ENCODE measurements around the gene CLEC3B.

Gene CLEC3B

DNA sequence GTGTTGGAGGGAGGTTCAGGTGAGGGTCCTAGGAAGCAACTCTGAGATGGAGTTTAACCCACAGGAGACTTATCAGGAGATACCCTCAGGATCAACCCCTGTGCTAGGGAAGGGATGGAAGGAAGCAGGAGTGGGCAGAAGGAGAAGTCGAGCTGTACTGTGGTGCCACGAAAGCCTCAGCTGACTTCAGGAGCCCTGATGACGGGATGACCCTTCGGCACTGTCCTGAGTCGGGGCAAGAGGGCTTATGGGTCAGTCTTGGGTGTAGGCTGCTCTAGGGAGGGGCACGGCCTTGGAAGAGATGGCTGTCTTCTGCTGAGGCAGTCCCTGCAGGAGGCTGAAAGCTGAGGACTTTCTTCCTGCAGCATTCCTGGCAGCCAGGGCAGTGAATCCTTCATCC is 7.7 kb downstream of the CLEC3B start:
- no peaks in the 10 kb centered on the region for H3K4me1 ChIP-seq (ENCODE audit: control insufficient read depth, insufficient read depth, low read length)
- no peaks in the 10 kb centered on the region for H3K36me3 ChIP-seq (ENCODE audit: control insufficient read depth in 2 of 2, insufficient read depth in 1 of 2, low read length in 2 of 2)
- no peaks in the 10 kb centered on the region for H3K9me3 ChIP-seq (ENCODE audit: control insufficient read depth, insufficient read depth, low read depth, low read length)
- H3K4me3 ChIP-seq (ENCODE audit: low read depth, low read length) = no peak overlapping the region
- ChIA-PET CTCF (interaction anchor here (0.9 to 1.9 kb wide), 3 partner anchors 176 to 622 kb away, joined by 4 to 5 read pairs (median 4); no protein-coding TSS in a partner anchor), POLR2A (no interaction called here)
- H3K27ac ChIP-seq (ENCODE audit: extremely low read depth, low read depth, low read length) = no peak overlapping the region
- TF ChIP-seq ZNF23 (tag by site-specific recombination; IDR thresholded peaks at IDR 0.05; ENCODE audit: borderline replicate concordance) (no peak), ZNF366 (tag by site-specific recombination; conservative IDR thresholded peaks at IDR 0.05) (no peak), ZNF792 (tag by site-specific recombination; IDR thresholded peaks at IDR 0.05) (no peak), ZNF621 (tag by site-specific recombination; IDR thresholded peaks at IDR 0.05) (no peak), ZNF558 (tag by site-specific recombination; IDR thresholded peaks at IDR 0.05) (no peak), SP3 (tag by site-specific recombination; IDR thresholded peaks at IDR 0.05) (no peak), ZNF24 (tag by site-specific recombination; IDR thresholded peaks at IDR 0.05) (no peak), WT1 (tag by site-specific recombination; IDR thresholded peaks at IDR 0.05) (no peak), ZNF670 (tag by site-specific recombination; IDR thresholded peaks at IDR 0.05; ENCODE audit: low read depth) (no peak), ZNF677 (tag by site-specific recombination; IDR thresholded peaks at IDR 0.05) (no peak), ZNF777 (tag by site-specific recombination; IDR thresholded peaks at IDR 0.05; ENCODE audit: borderline replicate concordance) (no peak)
- TF ChIP-seq, protein P1, sequence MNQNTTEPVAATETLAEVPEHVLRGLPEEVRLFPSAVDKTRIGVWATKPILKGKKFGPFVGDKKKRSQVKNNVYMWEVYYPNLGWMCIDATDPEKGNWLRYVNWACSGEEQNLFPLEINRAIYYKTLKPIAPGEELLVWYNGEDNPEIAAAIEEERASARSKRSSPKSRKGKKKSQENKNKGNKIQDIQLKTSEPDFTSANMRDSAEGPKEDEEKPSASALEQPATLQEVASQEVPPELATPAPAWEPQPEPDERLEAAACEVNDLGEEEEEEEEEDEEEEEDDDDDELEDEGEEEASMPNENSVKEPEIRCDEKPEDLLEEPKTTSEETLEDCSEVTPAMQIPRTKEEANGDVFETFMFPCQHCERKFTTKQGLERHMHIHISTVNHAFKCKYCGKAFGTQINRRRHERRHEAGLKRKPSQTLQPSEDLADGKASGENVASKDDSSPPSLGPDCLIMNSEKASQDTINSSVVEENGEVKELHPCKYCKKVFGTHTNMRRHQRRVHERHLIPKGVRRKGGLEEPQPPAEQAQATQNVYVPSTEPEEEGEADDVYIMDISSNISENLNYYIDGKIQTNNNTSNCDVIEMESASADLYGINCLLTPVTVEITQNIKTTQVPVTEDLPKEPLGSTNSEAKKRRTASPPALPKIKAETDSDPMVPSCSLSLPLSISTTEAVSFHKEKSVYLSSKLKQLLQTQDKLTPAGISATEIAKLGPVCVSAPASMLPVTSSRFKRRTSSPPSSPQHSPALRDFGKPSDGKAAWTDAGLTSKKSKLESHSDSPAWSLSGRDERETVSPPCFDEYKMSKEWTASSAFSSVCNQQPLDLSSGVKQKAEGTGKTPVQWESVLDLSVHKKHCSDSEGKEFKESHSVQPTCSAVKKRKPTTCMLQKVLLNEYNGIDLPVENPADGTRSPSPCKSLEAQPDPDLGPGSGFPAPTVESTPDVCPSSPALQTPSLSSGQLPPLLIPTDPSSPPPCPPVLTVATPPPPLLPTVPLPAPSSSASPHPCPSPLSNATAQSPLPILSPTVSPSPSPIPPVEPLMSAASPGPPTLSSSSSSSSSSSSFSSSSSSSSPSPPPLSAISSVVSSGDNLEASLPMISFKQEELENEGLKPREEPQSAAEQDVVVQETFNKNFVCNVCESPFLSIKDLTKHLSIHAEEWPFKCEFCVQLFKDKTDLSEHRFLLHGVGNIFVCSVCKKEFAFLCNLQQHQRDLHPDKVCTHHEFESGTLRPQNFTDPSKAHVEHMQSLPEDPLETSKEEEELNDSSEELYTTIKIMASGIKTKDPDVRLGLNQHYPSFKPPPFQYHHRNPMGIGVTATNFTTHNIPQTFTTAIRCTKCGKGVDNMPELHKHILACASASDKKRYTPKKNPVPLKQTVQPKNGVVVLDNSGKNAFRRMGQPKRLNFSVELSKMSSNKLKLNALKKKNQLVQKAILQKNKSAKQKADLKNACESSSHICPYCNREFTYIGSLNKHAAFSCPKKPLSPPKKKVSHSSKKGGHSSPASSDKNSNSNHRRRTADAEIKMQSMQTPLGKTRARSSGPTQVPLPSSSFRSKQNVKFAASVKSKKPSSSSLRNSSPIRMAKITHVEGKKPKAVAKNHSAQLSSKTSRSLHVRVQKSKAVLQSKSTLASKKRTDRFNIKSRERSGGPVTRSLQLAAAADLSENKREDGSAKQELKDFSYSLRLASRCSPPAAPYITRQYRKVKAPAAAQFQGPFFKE (tag by site-specific recombination; IDR thresholded peaks at IDR 0.05; ENCODE audit: borderline replicate concordance) = no peak
- TF ChIP-seq, protein P2, sequence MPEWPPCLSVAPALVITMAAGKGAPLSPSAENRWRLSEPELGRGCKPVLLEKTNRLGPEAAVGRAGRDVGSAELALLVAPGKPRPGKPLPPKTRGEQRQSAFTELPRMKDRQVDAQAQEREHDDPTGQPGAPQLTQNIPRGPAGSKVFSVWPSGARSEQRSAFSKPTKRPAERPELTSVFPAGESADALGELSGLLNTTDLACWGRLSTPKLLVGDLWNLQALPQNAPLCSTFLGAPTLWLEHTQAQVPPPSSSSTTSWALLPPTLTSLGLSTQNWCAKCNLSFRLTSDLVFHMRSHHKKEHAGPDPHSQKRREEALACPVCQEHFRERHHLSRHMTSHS (tag by site-specific recombination; IDR thresholded peaks at IDR 0.05) = no peak
- TF ChIP-seq, protein P3, sequence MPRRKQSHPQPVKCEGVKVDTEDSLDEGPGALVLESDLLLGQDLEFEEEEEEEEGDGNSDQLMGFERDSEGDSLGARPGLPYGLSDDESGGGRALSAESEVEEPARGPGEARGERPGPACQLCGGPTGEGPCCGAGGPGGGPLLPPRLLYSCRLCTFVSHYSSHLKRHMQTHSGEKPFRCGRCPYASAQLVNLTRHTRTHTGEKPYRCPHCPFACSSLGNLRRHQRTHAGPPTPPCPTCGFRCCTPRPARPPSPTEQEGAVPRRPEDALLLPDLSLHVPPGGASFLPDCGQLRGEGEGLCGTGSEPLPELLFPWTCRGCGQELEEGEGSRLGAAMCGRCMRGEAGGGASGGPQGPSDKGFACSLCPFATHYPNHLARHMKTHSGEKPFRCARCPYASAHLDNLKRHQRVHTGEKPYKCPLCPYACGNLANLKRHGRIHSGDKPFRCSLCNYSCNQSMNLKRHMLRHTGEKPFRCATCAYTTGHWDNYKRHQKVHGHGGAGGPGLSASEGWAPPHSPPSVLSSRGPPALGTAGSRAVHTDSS (tag by site-specific recombination; IDR thresholded peaks at IDR 0.05) = no peak
- TF ChIP-seq, protein P4, sequence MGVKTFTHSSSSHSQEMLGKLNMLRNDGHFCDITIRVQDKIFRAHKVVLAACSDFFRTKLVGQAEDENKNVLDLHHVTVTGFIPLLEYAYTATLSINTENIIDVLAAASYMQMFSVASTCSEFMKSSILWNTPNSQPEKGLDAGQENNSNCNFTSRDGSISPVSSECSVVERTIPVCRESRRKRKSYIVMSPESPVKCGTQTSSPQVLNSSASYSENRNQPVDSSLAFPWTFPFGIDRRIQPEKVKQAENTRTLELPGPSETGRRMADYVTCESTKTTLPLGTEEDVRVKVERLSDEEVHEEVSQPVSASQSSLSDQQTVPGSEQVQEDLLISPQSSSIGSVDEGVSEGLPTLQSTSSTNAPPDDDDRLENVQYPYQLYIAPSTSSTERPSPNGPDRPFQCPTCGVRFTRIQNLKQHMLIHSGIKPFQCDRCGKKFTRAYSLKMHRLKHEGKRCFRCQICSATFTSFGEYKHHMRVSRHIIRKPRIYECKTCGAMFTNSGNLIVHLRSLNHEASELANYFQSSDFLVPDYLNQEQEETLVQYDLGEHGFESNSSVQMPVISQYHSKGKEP (tag by site-specific recombination; IDR thresholded peaks at IDR 0.05) = no peak
- TF ChIP-seq, protein P5, sequence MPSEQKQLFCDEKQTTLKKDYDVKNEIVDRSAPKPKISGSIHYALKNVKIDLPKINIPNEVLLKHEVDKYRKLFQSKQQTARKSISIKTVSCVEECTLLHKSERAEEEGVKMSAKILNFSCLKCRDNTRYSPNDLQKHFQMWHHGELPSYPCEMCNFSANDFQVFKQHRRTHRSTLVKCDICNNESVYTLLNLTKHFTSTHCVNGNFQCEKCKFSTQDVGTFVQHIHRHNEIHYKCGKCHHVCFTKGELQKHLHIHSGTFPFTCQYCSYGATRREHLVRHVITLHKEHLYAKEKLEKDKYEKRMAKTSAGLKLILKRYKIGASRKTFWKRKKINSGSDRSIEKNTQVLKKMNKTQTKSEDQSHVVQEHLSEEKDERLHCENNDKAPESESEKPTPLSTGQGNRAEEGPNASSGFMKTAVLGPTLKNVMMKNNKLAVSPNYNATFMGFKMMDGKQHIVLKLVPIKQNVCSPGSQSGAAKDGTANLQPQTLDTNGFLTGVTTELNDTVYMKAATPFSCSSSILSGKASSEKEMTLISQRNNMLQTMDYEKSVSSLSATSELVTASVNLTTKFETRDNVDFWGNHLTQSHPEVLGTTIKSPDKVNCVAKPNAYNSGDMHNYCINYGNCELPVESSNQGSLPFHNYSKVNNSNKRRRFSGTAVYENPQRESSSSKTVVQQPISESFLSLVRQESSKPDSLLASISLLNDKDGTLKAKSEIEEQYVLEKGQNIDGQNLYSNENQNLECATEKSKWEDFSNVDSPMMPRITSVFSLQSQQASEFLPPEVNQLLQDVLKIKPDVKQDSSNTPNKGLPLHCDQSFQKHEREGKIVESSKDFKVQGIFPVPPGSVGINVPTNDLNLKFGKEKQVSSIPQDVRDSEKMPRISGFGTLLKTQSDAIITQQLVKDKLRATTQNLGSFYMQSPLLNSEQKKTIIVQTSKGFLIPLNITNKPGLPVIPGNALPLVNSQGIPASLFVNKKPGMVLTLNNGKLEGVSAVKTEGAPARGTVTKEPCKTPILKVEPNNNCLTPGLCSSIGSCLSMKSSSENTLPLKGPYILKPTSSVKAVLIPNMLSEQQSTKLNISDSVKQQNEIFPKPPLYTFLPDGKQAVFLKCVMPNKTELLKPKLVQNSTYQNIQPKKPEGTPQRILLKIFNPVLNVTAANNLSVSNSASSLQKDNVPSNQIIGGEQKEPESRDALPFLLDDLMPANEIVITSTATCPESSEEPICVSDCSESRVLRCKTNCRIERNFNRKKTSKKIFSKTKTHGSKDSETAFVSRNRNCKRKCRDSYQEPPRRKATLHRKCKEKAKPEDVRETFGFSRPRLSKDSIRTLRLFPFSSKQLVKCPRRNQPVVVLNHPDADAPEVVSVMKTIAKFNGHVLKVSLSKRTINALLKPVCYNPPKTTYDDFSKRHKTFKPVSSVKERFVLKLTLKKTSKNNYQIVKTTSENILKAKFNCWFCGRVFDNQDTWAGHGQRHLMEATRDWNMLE (tag by site-specific recombination; conservative IDR thresholded peaks at IDR 0.05; ENCODE audit: low read depth) = no peak
- TF ChIP-seq, protein P6, sequence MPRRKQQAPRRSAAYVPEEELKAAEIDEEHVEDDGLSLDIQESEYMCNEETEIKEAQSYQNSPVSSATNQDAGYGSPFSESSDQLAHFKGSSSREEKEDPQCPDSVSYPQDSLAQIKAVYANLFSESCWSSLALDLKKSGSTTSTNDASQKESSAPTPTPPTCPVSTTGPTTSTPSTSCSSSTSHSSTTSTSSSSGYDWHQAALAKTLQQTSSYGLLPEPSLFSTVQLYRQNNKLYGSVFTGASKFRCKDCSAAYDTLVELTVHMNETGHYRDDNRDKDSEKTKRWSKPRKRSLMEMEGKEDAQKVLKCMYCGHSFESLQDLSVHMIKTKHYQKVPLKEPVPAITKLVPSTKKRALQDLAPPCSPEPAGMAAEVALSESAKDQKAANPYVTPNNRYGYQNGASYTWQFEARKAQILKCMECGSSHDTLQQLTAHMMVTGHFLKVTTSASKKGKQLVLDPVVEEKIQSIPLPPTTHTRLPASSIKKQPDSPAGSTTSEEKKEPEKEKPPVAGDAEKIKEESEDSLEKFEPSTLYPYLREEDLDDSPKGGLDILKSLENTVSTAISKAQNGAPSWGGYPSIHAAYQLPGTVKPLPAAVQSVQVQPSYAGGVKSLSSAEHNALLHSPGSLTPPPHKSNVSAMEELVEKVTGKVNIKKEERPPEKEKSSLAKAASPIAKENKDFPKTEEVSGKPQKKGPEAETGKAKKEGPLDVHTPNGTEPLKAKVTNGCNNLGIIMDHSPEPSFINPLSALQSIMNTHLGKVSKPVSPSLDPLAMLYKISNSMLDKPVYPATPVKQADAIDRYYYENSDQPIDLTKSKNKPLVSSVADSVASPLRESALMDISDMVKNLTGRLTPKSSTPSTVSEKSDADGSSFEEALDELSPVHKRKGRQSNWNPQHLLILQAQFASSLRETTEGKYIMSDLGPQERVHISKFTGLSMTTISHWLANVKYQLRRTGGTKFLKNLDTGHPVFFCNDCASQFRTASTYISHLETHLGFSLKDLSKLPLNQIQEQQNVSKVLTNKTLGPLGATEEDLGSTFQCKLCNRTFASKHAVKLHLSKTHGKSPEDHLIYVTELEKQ (tag by site-specific recombination; IDR thresholded peaks at IDR 0.05; ENCODE audit: borderline replicate concordance) = no peak
